Measurements from ENCODE around the gene ERGIC2. TPM values are rescaled to one million over a fixed set of nuclear protein-coding genes. Genes with fewer than 3 reads are reported as not detected.
"Not testable (repeated sequence)": the region's sequence is repeated elsewhere in the genome, so short reads cannot be mapped to it uniquely, and the experiment has no call there.

ERGIC2 gene
- total RNA-seq, 1 experiment from 2014 or later: 119 TPM

- DNase-seq (ENCODE audit: low read depth): no peak
These were observed 79.9 kb downstream of the ERGIC2 start for GRCh38 chr12:29301114-29301513.

GRCh38 chr12:29299633-29300032 lies 81.3 kb downstream of the ERGIC2 start:
- DNase-seq (ENCODE audit: low read depth): no peak

- no peak for DNase-seq (ENCODE audit: low read depth)
These were observed 89.7 kb downstream of the ERGIC2 start for GRCh38 chr12:29291226-29291625.

GRCh38 chr12:29290475-29290874 lies 90.5 kb downstream of the ERGIC2 start:
- DNase-seq (ENCODE audit: low read depth): not testable (repeated sequence)

GRCh38 chr12:29288031-29288430 lies 92.9 kb downstream of the ERGIC2 start:
- DNase-seq (ENCODE audit: low read depth): no peak

- DNase-seq (ENCODE audit: low read depth): no peak
These were observed 93.3 kb downstream of the ERGIC2 start for GRCh38 chr12:29287622-29288021.

Other genes starting within 250 kb of the ERGIC2 start
- 0.06 and 0.13 TPM in 2 replicates for gene FAR2, start 231.9 kb downstream of the ERGIC2 start, total RNA-seq (2014; rRNA removed)
- 0.11 and 0.38 TPM in 2 replicates for gene OVCH1, start 116.5 kb upstream of the ERGIC2 start, total RNA-seq (2014; rRNA removed)